Stomach (tissue), 9 donors: ENCODE measurements around the gene KDELR3. TPM values are rescaled to one million over a fixed set of nuclear protein-coding genes. Genes with fewer than 3 reads are reported as not detected.

ENCODE experiments used
- DNase-seq, 2 donors: peaks; one replicate each; pipeline versions ENCODE4 v3.0.0 to v3.0.0-alpha.2; 2013 to 2019
- H3K27ac ChIP-seq, 5 donors: fragments of 200-600 bp in 4 of 5; sonication (generic) in 4 of 5; one replicate each; pipeline ENCODE4 v1.5.1; 2013 to 2019; ENCODE audit warnings: mild to moderate bottlenecking in 1 of 5, moderate library complexity in 1 of 5
- H3K27me3 ChIP-seq, 3 donors: fragments of 200-600 bp; sonication (generic); one replicate each; pipeline ENCODE4 v1.5.1; 2017 to 2019; ENCODE audit warnings: mixed run types in 1 of 3
- H3K36me3 ChIP-seq, 4 donors: fragments of 200-600 bp; sonication (generic); 1 replicate in 3 of 4; 2 replicates in 1 of 4; pipeline ENCODE4 v1.5.1; 2016 to 2019
- H3K4me1 ChIP-seq, 4 donors: fragments of 200-600 bp; sonication (generic); one replicate each; pipeline ENCODE4 v1.5.1; 2016 to 2019
- H3K4me3 ChIP-seq, 4 donors: fragments of 200-600 bp; sonication (generic) in 3 of 4; one replicate each; pipeline ENCODE4 v1.5.1; 2016 to 2019; ENCODE audit warnings: mild to moderate bottlenecking in 1 of 4
- H3K9me3 ChIP-seq, 4 donors: fragments of 200-600 bp; sonication (generic); one replicate each; pipeline ENCODE4 v1.5.1; 2016 to 2019
- CTCF ChIP-seq, 7 experiments: fragments of 450-650 bp in 4 of 7; fragments of 200-600 bp in 3 of 7; sonication (generic) in 3 of 7; IDR thresholded peaks; one replicate each; pipeline ENCODE4 v1.5.1; 2016 to 2019; ENCODE audit warnings: antibody characterized with exemption in 7 of 7, control low read depth in 2 of 7, mild to moderate bottlenecking in 1 of 7
- EP300 ChIP-seq: sonication (generic); formaldehyde crosslinking; IDR thresholded peaks from one replicate; pipeline ENCODE4 v1.6.1; 2017; ENCODE audit warnings: antibody characterized with exemption
- POLR2A ChIP-seq, 4 donors: fragments of 450-650 bp; IDR thresholded peaks; one replicate each; pipeline ENCODE4 v1.6.1; 2016; ENCODE audit warnings: antibody characterized with exemption in 4 of 4, control low read depth in 2 of 4, mild to moderate bottlenecking in 1 of 4, moderate library complexity in 1 of 4
- POLR2AphosphoS5 ChIP-seq, 3 donors: sonication (generic); formaldehyde crosslinking; IDR thresholded peaks; one replicate each; pipeline ENCODE4 v1.6.1; 2016; ENCODE audit warnings: antibody characterized with exemption in 3 of 3
- WGBS, 5 donors: extraction: QIAGEN DNeasy Blood & Tissue Kit in 3 of 5; methylation state at CpG; one replicate each; pipeline versions ENCODE4 v1.1.5 to v1.1.7; 2013 to 2018; 5-methylcytosine and 5-hydroxymethylcytosine counted together
- intact Hi-C: fragments of 100-400 bp; cut with DNase I; formaldehyde crosslinking; loops from one replicate; pipeline ENCODE4 v1.15.1; 2023; ENCODE audit warnings: low total_unique reads
- polyA plus RNA-seq, 3 donors: library from polyadenylated mRNA; stranded (reverse); fragments of 200-250 nt; gene quantifications; one replicate each; pipeline ENCODE4 v1.2.3, GENCODE V29; 2013
- total RNA-seq, 5 donors: library from RNA; depleted of rRNA; stranded (reverse); fragments of >200 nt; gene quantifications; one replicate each; pipeline versions ENCODE4 v1.1.0 to v1.2.3, GENCODE V29; 2014 to 2016
- donor health status: healthy with polysubstance abuse.
- donor health status: Bipolar disorder and iron deficiency.
- donor health status: healthy.

Gene KDELR3
- total and polyA plus RNA-seq, 8 donors = 3.6 to 30.7 (median 11.6) TPM; not detected in 1

GRCh38 chr22:38531251-38531938, 63.5 kb downstream of the KDELR3 start:
- no peak overlapping the region for H3K27ac ChIP-seq
- no peaks in the 10 kb centered on the region for H3K27me3 ChIP-seq
- no peaks in the 10 kb centered on the region for H3K4me1 ChIP-seq
- intact Hi-C loops = no loop called here
- no peak for TF ChIP-seq POLR2A (IDR thresholded peaks at IDR 0.05)
- TF ChIP-seq POLR2AphosphoS5 (IDR thresholded peaks at IDR 0.05) = no peak
- TF ChIP-seq CTCF (IDR thresholded peaks at IDR 0.05) = no peak
- no peak for TF ChIP-seq EP300
- 93 to 98% (median 95%) methylated on average over 4 of the region's 4 CpGs for WGBS, 5 donors
- H3K9me3 ChIP-seq = no peaks in the 10 kb centered on the region
- DNase-seq = no peak
- H3K36me3 ChIP-seq = no peaks in the 10 kb centered on the region
- H3K4me3 ChIP-seq = no peak overlapping the region

Other genes starting within 250 kb of the KDELR3 start
- 100 to 1,000 TPM in 1 of 5 donors, 10 to 100 TPM in 4; 27.0 to 110 (median 75.9) TPM for gene TMEM184B, start 195.1 kb upstream of the KDELR3 start, total RNA-seq
- gene TMEM184B, start 195.1 kb upstream of the KDELR3 start, polyA plus RNA-seq = 10 to 100 TPM in 2 of 3 donors, 1 to 10 TPM in 1; 10.0 to 13.8 (median 10.8) TPM
- 100 to 1,000 TPM in 2 of 5 donors, 10 to 100 TPM in 3; 19.4 to 135 (median 93.9) TPM for gene CSNK1E, start 150.7 kb upstream of the KDELR3 start, total RNA-seq
- 10 to 100 TPM; 47.5 to 69.3 (median 66.9) TPM for gene CSNK1E, start 150.7 kb upstream of the KDELR3 start, polyA plus RNA-seq
- gene KCNJ4, start 12.9 kb upstream of the KDELR3 start, total RNA-seq = not detected
- not detected for gene KCNJ4, start 12.9 kb upstream of the KDELR3 start, polyA plus RNA-seq
- 1,000 to 10,000 TPM in 2 of 5 donors, 100 to 1,000 TPM in 3; 485 to 4,611 (median 706) TPM for gene DDX17, start 38.2 kb downstream of the KDELR3 start, total RNA-seq
- 100 to 1,000 TPM in 1 of 3 donors, 10 to 100 TPM in 2; 59.5 to 133 (median 79.3) TPM for gene DDX17, start 38.2 kb downstream of the KDELR3 start, polyA plus RNA-seq
- gene DMC1, start 102.1 kb downstream of the KDELR3 start, total RNA-seq = 10 to 100 TPM in 1 of 5 donors, not detected in 4; 10.1 TPM
- under 1 TPM; 0.37 to 0.46 (median 0.45) TPM for gene DMC1, start 102.1 kb downstream of the KDELR3 start, polyA plus RNA-seq
- 10 to 100 TPM in 1 of 5 donors, 1 to 10 TPM in 2, under 1 TPM in 2; under 0.01 to 39.1 (median 1.2) TPM for gene FAM227A, start 188.3 kb downstream of the KDELR3 start, total RNA-seq
- 1 to 10 TPM in 1 of 3 donors, under 1 TPM in 2; 0.23 to 2.0 (median 0.44) TPM for gene FAM227A, start 188.3 kb downstream of the KDELR3 start, polyA plus RNA-seq
- 10 to 100 TPM in 2 of 5 donors, 1 to 10 TPM in 3; 1.8 to 38.4 (median 9.9) TPM for gene CBY1, start 188.5 kb downstream of the KDELR3 start, total RNA-seq
- gene CBY1, start 188.5 kb downstream of the KDELR3 start, polyA plus RNA-seq = 10 to 100 TPM; 40.9 to 43.6 (median 41.3) TPM
- gene TOMM22, start 213.9 kb downstream of the KDELR3 start, total RNA-seq = 10 to 100 TPM; 22.6 to 66.5 (median 26.1) TPM
- gene TOMM22, start 213.9 kb downstream of the KDELR3 start, polyA plus RNA-seq = 10 to 100 TPM; 31.5 to 58.2 (median 43.3) TPM
- 10 to 100 TPM; 21.0 to 66.1 (median 35.7) TPM for gene JOSD1, start 232.8 kb downstream of the KDELR3 start, total RNA-seq
- gene JOSD1, start 232.8 kb downstream of the KDELR3 start, polyA plus RNA-seq = 10 to 100 TPM; 17.9 to 45.1 (median 20.8) TPM
- gene GTPBP1, start 237.8 kb downstream of the KDELR3 start, total RNA-seq = 100 to 1,000 TPM in 1 of 5 donors, 10 to 100 TPM in 4; 23.8 to 199 (median 41.6) TPM
- 10 to 100 TPM in 2 of 3 donors, 1 to 10 TPM in 1; 9.2 to 18.6 (median 11.0) TPM for gene GTPBP1, start 237.8 kb downstream of the KDELR3 start, polyA plus RNA-seq